Measurements from ENCODE around the gene SUPT6H.

Gene SUPT6H

GRCh38 chr17:28717578-28718332 is 55.8 kb downstream of the SUPT6H start, which contains the start of gene RAB34 (continued):
- TF ChIP-seq PRDM10 (tag by site-specific recombination; IDR thresholded peaks at IDR 0.05) (peak; percentile 57), TSHZ1 (tag by site-specific recombination; IDR thresholded peaks at IDR 0.05; ENCODE audit: borderline replicate concordance) (no peak), ZNF785 (tag by site-specific recombination; IDR thresholded peaks at IDR 0.05) (no peak; the same call in 1 of the 2 replicates), BCL11B (tag by site-specific recombination; IDR thresholded peaks at IDR 0.05; ENCODE audit: low read depth) (no peak), ZNF112 (tag by site-specific recombination; IDR thresholded peaks at IDR 0.05) (no peak), KLF9 (tag by site-specific recombination; IDR thresholded peaks at IDR 0.05; ENCODE audit: low read depth) (peak; percentile 44; the same call in 1 of the 2 replicates), TRIM28 (IDR thresholded peaks at IDR 0.05; ENCODE audit: borderline replicate concordance, low read length) (no peak), ZBTB8A (tag by site-specific recombination; IDR thresholded peaks at IDR 0.05) (peak; percentile 92), ZBTB6 (tag by site-specific recombination; IDR thresholded peaks at IDR 0.05) (peak; percentile 88), ZNF362 (tag by site-specific recombination; IDR thresholded peaks at IDR 0.05) (no peak), FEZF1 (tag by site-specific recombination; IDR thresholded peaks at IDR 0.05) (no peak), ATF2 (tag by site-specific recombination; IDR thresholded peaks at IDR 0.05; ENCODE audit: low read depth) (no peak), ZNF560 (tag by site-specific recombination; IDR thresholded peaks at IDR 0.05; ENCODE audit: borderline replicate concordance) (no peak), ZNF175 (tag by site-specific recombination; IDR thresholded peaks at IDR 0.05) (no peak), HOXA7 (CRISPR knock-in tag; IDR thresholded peaks at IDR 0.05; ENCODE audit: borderline replicate concordance) (no peak), ZBTB49 (tag by site-specific recombination; IDR thresholded peaks at IDR 0.05; ENCODE audit: low read depth) (no peak), SP3 (tag by site-specific recombination; IDR thresholded peaks at IDR 0.05) (peak; percentile 60), ZNF76 (tag by site-specific recombination; IDR thresholded peaks at IDR 0.05; ENCODE audit: borderline replicate concordance, low read depth) (no peak), ZNF776 (tag by site-specific recombination; IDR thresholded peaks at IDR 0.05; ENCODE audit: borderline replicate concordance) (no peak), ZNF324 (tag by site-specific recombination; IDR thresholded peaks at IDR 0.05) (no peak), ZNF530 (tag by site-specific recombination; IDR thresholded peaks at IDR 0.05; ENCODE audit: low read depth) (no peak), ZNF121 (tag by site-specific recombination; IDR thresholded peaks at IDR 0.05) (0 out of 2 replicates have a peak, but pooled peaks have one; percentile 7), ZBTB1 (tag by site-specific recombination; IDR thresholded peaks at IDR 0.05) (0 out of 2 replicates have a peak, but pooled peaks have one; percentile 35), PRDM6 (tag by site-specific recombination; IDR thresholded peaks at IDR 0.05) (no peak)
